Stimulated activated CD4-positive, alpha-beta T cell treated with anti-CD3 and anti-CD28 coated beads, Interleukin-12 subunit alpha, Interleukin-12 subunit beta, amount 100 ng/mL, for 48 hours (primary cell): ENCODE measurements around the gene ARID1B.

Experiments
- DNase-seq, 3 donors: peaks; one replicate each; pipeline ENCODE4 v3.0.0-alpha.2; 2020; ENCODE audit warnings: low read depth in 2 of 3, low spot score in 1 of 3

Gene ARID1B

GRCh38 chr6:157232161-157232895 is 455.1 kb downstream of the ARID1B start:
- DNase-seq: no peak

GRCh38 chr6:157233156-157233555 is 456.0 kb downstream of the ARID1B start:
- no peak for DNase-seq

GRCh38 chr6:157233686-157234085 is 456.5 kb downstream of the ARID1B start:
- no peak for DNase-seq

GRCh38 chr6:157235600-157236039 is 458.4 kb downstream of the ARID1B start:
- DNase-seq: peak in 2 of 3 donors; percentile 13 to 47

- no peak for DNase-seq
Measured at GRCh38 chr6:157236040-157236725, 459.0 kb downstream of the ARID1B start.

GRCh38 chr6:157238346-157238745 is 461.2 kb downstream of the ARID1B start:
- DNase-seq: no peak

- DNase-seq: no peak
Measured at GRCh38 chr6:157239148-157239547, 462.0 kb downstream of the ARID1B start.

- DNase-seq: no peak
Measured at GRCh38 chr6:157239671-157240058, 462.5 kb downstream of the ARID1B start.

GRCh38 chr6:157240059-157240959 is 463.1 kb downstream of the ARID1B start:
- DNase-seq: no peak

GRCh38 chr6:157240960-157241311 is 463.8 kb downstream of the ARID1B start:
- DNase-seq: no peak

- DNase-seq: no peak
Measured at GRCh38 chr6:157242791-157243190, 465.6 kb downstream of the ARID1B start.

GRCh38 chr6:157244175-157244574 is 467.0 kb downstream of the ARID1B start:
- no peak for DNase-seq

GRCh38 chr6:157244780-157245179 is 467.6 kb downstream of the ARID1B start:
- DNase-seq: no peak

- DNase-seq: no peak
Measured at GRCh38 chr6:157245436-157245835, 468.3 kb downstream of the ARID1B start.

GRCh38 chr6:157246048-157246630 is 469.0 kb downstream of the ARID1B start:
- DNase-seq: no peak

- no peak for DNase-seq
Measured at GRCh38 chr6:157246771-157247484, 469.8 kb downstream of the ARID1B start.

- no peak for DNase-seq
Measured at GRCh38 chr6:157248264-157248663, 471.1 kb downstream of the ARID1B start.

GRCh38 chr6:157249826-157250225 is 472.6 kb downstream of the ARID1B start:
- no peak for DNase-seq

- DNase-seq: no peak
Measured at GRCh38 chr6:157251586-157252247, 474.5 kb downstream of the ARID1B start.

- no peak for DNase-seq
Measured at GRCh38 chr6:157253017-157253416, 475.8 kb downstream of the ARID1B start.
